Measurements from ENCODE around the gene TSHZ2. TPM values are rescaled to one million over a fixed set of nuclear protein-coding genes. Genes with fewer than 3 reads are reported as not detected.
"Not testable (repeated sequence)": the region's sequence is repeated elsewhere in the genome, so short reads cannot be mapped to it uniquely, and the experiment has no call there.

TSHZ2 gene
- total and polyA plus RNA-seq, 4 donors: 0.93 to 8.8 (median 3.8) TPM

GRCh38 chr20:53529658-53530057, 557.5 kb downstream of the TSHZ2 start:
- Histone ChIP-seq H3K9me3 (ENCODE audit: control insufficient read depth in 4 of 4, insufficient read depth in 3 of 4, low read length in 3 of 4) (peaks cover 0 to 1% (median 0%) of the 10 kb centered on the region in 4 donors), H3K27me3 (ENCODE audit: control insufficient read depth in 3 of 3, insufficient read depth in 3 of 3, low read length in 2 of 3) (no peaks in the 10 kb centered on the region), H3K9ac (ENCODE audit: insufficient read depth in 1 of 2, low read length in 2 of 2) (no peak overlapping the region), H3K36me3 (ENCODE audit: control insufficient read depth in 4 of 4, insufficient read depth in 4 of 4, low read length in 4 of 4) (no peaks in the 10 kb centered on the region), H3K4me3 (no peak overlapping the region), H3K27ac (ENCODE audit: low read depth in 1 of 2, low read length in 1 of 2) (no peak overlapping the region), H3K4me1 (ENCODE audit: control insufficient read depth in 5 of 5, insufficient read depth in 5 of 5, low read length in 5 of 5) (peaks cover 0 to 2% (median 0%) of the 10 kb centered on the region in 5 donors)
- DNase-seq: no peak
- TF ChIP-seq CTCF (IDR thresholded peaks at IDR 0.05; ENCODE audit: control extremely low read depth, extremely low read depth): no peak
- ATAC-seq (ENCODE audit: insufficient read depth, low FRiP score): no peak
- WGBS, 2 donors: 71 to 78% methylated on average over 5 of the region's 5 CpGs

- peaks cover 0 to 1% (median 0%) of the 10 kb centered on the region in 4 donors for H3K9me3 ChIP-seq (ENCODE audit: control insufficient read depth in 4 of 4, insufficient read depth in 3 of 4, low read length in 3 of 4)
- peaks cover 0 to 2% (median 0%) of the 10 kb centered on the region in 5 donors for H3K4me1 ChIP-seq (ENCODE audit: control insufficient read depth in 5 of 5, insufficient read depth in 5 of 5, low read length in 5 of 5)
- DNase-seq (no peak), ATAC-seq (ENCODE audit: insufficient read depth, low FRiP score) (no peak)
- H3K27ac ChIP-seq (ENCODE audit: low read depth in 1 of 2, low read length in 1 of 2): no peak overlapping the region
- WGBS, 2 donors: 64 to 81% methylated on average over 2 of the region's 2 CpGs
- no peaks in the 10 kb centered on the region for H3K27me3 ChIP-seq (ENCODE audit: control insufficient read depth in 3 of 3, insufficient read depth in 3 of 3, low read length in 2 of 3)
- no peak overlapping the region for H3K4me3 ChIP-seq
- TF ChIP-seq CTCF (IDR thresholded peaks at IDR 0.05; ENCODE audit: control extremely low read depth, extremely low read depth): no peak
- no peak overlapping the region for H3K9ac ChIP-seq (ENCODE audit: insufficient read depth in 1 of 2, low read length in 2 of 2)
- H3K36me3 ChIP-seq (ENCODE audit: control insufficient read depth in 4 of 4, insufficient read depth in 4 of 4, low read length in 4 of 4): no peaks in the 10 kb centered on the region
Measured at GRCh38 chr20:53530440-53530839, 558.3 kb downstream of the TSHZ2 start.

GRCh38 chr20:53532654-53533312, 560.6 kb downstream of the TSHZ2 start:
- H3K4me3 ChIP-seq; H3K4me1 ChIP-seq (ENCODE audit: control insufficient read depth in 5 of 5, insufficient read depth in 5 of 5, low read length in 5 of 5); DNase-seq; H3K9ac ChIP-seq (ENCODE audit: insufficient read depth in 1 of 2, low read length in 2 of 2); H3K27me3 ChIP-seq (ENCODE audit: control insufficient read depth in 3 of 3, insufficient read depth in 3 of 3, low read length in 2 of 3); H3K27ac ChIP-seq (ENCODE audit: low read depth in 1 of 2, low read length in 1 of 2); H3K9me3 ChIP-seq (ENCODE audit: control insufficient read depth in 4 of 4, insufficient read depth in 3 of 4, low read length in 3 of 4); H3K36me3 ChIP-seq (ENCODE audit: control insufficient read depth in 4 of 4, insufficient read depth in 4 of 4, low read length in 4 of 4); ATAC-seq (ENCODE audit: insufficient read depth, low FRiP score): not testable (repeated sequence)
- WGBS, 2 donors: 69 to 75% methylated on average over 6 of the region's 6 CpGs

GRCh38 chr20:53533500-53533899, 561.3 kb downstream of the TSHZ2 start:
- no peak for TF ChIP-seq CTCF (IDR thresholded peaks at IDR 0.05; ENCODE audit: control extremely low read depth, extremely low read depth)
- H3K27ac ChIP-seq (ENCODE audit: low read depth in 1 of 2, low read length in 1 of 2): no peak overlapping the region
- peaks cover 0 to 3% (median 0%) of the 10 kb centered on the region in 5 donors for H3K4me1 ChIP-seq (ENCODE audit: control insufficient read depth in 5 of 5, insufficient read depth in 5 of 5, low read length in 5 of 5)
- peaks cover 0 to 1% (median 0%) of the 10 kb centered on the region in 4 donors for H3K9me3 ChIP-seq (ENCODE audit: control insufficient read depth in 4 of 4, insufficient read depth in 3 of 4, low read length in 3 of 4)
- WGBS, 2 donors: 96 to 100% methylated on average over 1 of the region's 1 CpG
- no peaks in the 10 kb centered on the region for H3K27me3 ChIP-seq (ENCODE audit: control insufficient read depth in 3 of 3, insufficient read depth in 3 of 3, low read length in 2 of 3)
- H3K4me3 ChIP-seq: no peak overlapping the region
- ATAC-seq (ENCODE audit: insufficient read depth, low FRiP score): no peak
- no peak for DNase-seq
- no peak overlapping the region for H3K9ac ChIP-seq (ENCODE audit: insufficient read depth in 1 of 2, low read length in 2 of 2)
- H3K36me3 ChIP-seq (ENCODE audit: control insufficient read depth in 4 of 4, insufficient read depth in 4 of 4, low read length in 4 of 4): no peaks in the 10 kb centered on the region
